H1 (cell line): ENCODE measurements around the gene ZNF652. TPM values are rescaled to one million over a fixed set of nuclear protein-coding genes. Genes with fewer than 3 reads are reported as not detected.

ENCODE experiments used
- ASH2L ChIP-seq: fragments of 200-600, 300-600 bp; sonication (generic); IDR thresholded peaks from one replicate; pipeline ENCODE4 v1.7.1; 2017; ENCODE audit warnings: low read length
- CHD7 ChIP-seq: fragments of 300-600 bp; sonication (generic); IDR thresholded peaks from 2 replicates; pipeline ENCODE4 v1.7.1; 2012; ENCODE audit warnings: low read length, moderate library complexity, mild to moderate bottlenecking, inconsistent platforms; ENCODE audit not compliant: insufficient replicate concordance
- CTBP2 ChIP-seq: IDR thresholded peaks from 2 replicates; pipeline ENCODE4 v1.7.0; 2011; ENCODE audit warnings: borderline replicate concordance, mild to moderate bottlenecking, moderate library complexity, mixed read lengths, low read length; ENCODE audit not compliant: insufficient read depth, insufficient read length
- E2F6 ChIP-seq: IDR thresholded peaks from 2 replicates; pipeline ENCODE4 v1.6.1; 2012; ENCODE audit warnings: inconsistent platforms
- EGR1 ChIP-seq: IDR thresholded peaks from 2 replicates; pipeline ENCODE4 v1.6.1; 2011; ENCODE audit warnings: low read depth, low read length, borderline replicate concordance
- POLR2A ChIP-seq, 2 experiments: IDR thresholded peaks; 1 replicate in 1 of 2; 2 replicates in 1 of 2; pipeline ENCODE4 v1.6.1; 2011; ENCODE audit warnings: low read depth in 2 of 2, low read length in 2 of 2, mild to moderate bottlenecking in 2 of 2; ENCODE audit errors: control extremely low read depth in 1 of 2
- TCF12 ChIP-seq: IDR thresholded peaks from 2 replicates; pipeline ENCODE4 v1.6.1; 2011; ENCODE audit warnings: low read depth, mild to moderate bottlenecking, low read length
- TEAD4 ChIP-seq: IDR thresholded peaks from 2 replicates; pipeline ENCODE4 v1.6.1; 2012; ENCODE audit warnings: low read depth, low read length, inconsistent platforms, mixed read lengths
- YY1 ChIP-seq: IDR thresholded peaks from 2 replicates; pipeline ENCODE4 v1.6.1; 2011; ENCODE audit warnings: low read depth, mild to moderate bottlenecking, low read length
- polyA plus RNA-seq, 7 experiments: library from polyadenylated mRNA; depleted of rRNA in 3 of 7; stranded (reverse) in 5 of 7; unstranded in 2 of 7; fragments of >200 nt in 5 of 7; fragments of 200-250 nt in 2 of 7; gene quantifications; 1 replicate in 5 of 7; 2 replicates in 1 of 7; 4 replicates in 1 of 7; pipeline versions ENCODE4 v1.2.1 to v1.2.3, GENCODE V29; 2011 to 2013; ENCODE audit warnings: missing spikeins in 2 of 7, mixed read lengths in 2 of 7
- total RNA-seq: library from RNA; stranded (reverse); fragmentation: NEBNext Ultra II Directional; extraction: Animal tissue kit (Norgen Biotek cat#: 25700); gene quantifications from 2 replicates; pipeline ENCODE4 v1.2.1, GENCODE V29; 2021

The ZNF652 gene
- total and polyA plus RNA-seq, 2 of the 8 experiments (the other 6 are each of a cell fraction or from before 2014, with no cell fraction given) = 13.5 to 39.6 TPM

- TF ChIP-seq CHD7 = no peak
- peak; percentile 100 for TF ChIP-seq ASH2L
- TF ChIP-seq EGR1 = peak; percentile 95
- TF ChIP-seq TEAD4 = no peak
- TF ChIP-seq CTBP2 = no peak
- TF ChIP-seq YY1 = no peak; the same call in 1 of the 2 replicates
- TF ChIP-seq TCF12 = peak; percentile 83; the same call in 1 of the 2 replicates
- TF ChIP-seq E2F6 = no peak
- no peak for TF ChIP-seq POLR2A (IDR thresholded peaks at IDR 0.05; ENCODE audit: control extremely low read depth in 1 of 2, low read depth in 2 of 2, low read length in 2 of 2)
These were observed 9.2 kb upstream of the ZNF652 start (continued) for GRCh38 chr17:49370971-49371834.
